H9 (cell line): ENCODE data around the gene ADAMTS17. TPM values are rescaled to one million over a fixed set of nuclear protein-coding genes. Genes with fewer than 3 reads are reported as not detected.

Source experiments
- DNase-seq: peaks from one replicate; pipeline ENCODE4 v3.0.0-alpha.2; 2017
- H2AFZ ChIP-seq: one replicate; pipeline ENCODE4 v1.6.1; 2013; ENCODE audit warnings: mild to moderate bottlenecking, low read length, control low read depth, moderate library complexity
- H2AK5ac ChIP-seq: 2 replicates; pipeline ENCODE4 v1.6.1; 2013; ENCODE audit warnings: low read length, control low read depth, mixed read lengths; ENCODE audit not compliant: insufficient read length
- H2BK120ac ChIP-seq: one replicate; pipeline ENCODE4 v1.6.1; 2013; ENCODE audit warnings: low read depth, mild to moderate bottlenecking, low read length, control low read depth, inconsistent platforms; ENCODE audit not compliant: poor library complexity, severe bottlenecking
- H2BK12ac ChIP-seq: 2 replicates; pipeline ENCODE4 v1.6.1; 2013; ENCODE audit warnings: low read length, control low read depth, mixed read lengths, low read depth; ENCODE audit not compliant: insufficient read length
- H2BK15ac ChIP-seq: 2 replicates; pipeline ENCODE4 v1.6.1; 2013; ENCODE audit warnings: low read depth, low read length, control low read depth
- H2BK20ac ChIP-seq: one replicate; pipeline ENCODE4 v1.6.1; 2013; ENCODE audit warnings: low read depth, mild to moderate bottlenecking, low read length, control low read depth, inconsistent platforms; ENCODE audit not compliant: poor library complexity, severe bottlenecking
- H2BK5ac ChIP-seq: 2 replicates; pipeline ENCODE4 v1.6.1; 2013; ENCODE audit warnings: low read length, control low read depth, mixed read lengths; ENCODE audit not compliant: insufficient read length
- H3K14ac ChIP-seq: 2 replicates; pipeline ENCODE4 v1.6.1; 2013; ENCODE audit warnings: low read length, control low read depth; ENCODE audit not compliant: insufficient read depth
- H3K18ac ChIP-seq: 2 replicates; pipeline ENCODE4 v1.6.1; 2013; ENCODE audit warnings: low read depth, mild to moderate bottlenecking, mixed read lengths, low read length, control low read depth; ENCODE audit not compliant: insufficient read length
- H3K23ac ChIP-seq: 2 replicates; pipeline ENCODE4 v1.6.1; 2013; ENCODE audit warnings: low read length, control low read depth, mixed read lengths, low read depth; ENCODE audit not compliant: insufficient read length
- H3K23me2 ChIP-seq: 2 replicates; pipeline ENCODE4 v1.6.1; 2013; ENCODE audit warnings: low read depth, mild to moderate bottlenecking, mixed read lengths, low read length, control low read depth; ENCODE audit not compliant: insufficient read length, poor library complexity, severe bottlenecking
- H3K27ac ChIP-seq: 2 replicates; pipeline ENCODE4 v1.5.1; 2013; ENCODE audit warnings: low read length, control low read depth, mixed read lengths, low read depth; ENCODE audit not compliant: insufficient read length
- H3K27me3 ChIP-seq: 2 replicates; pipeline ENCODE4 v1.6.1; 2013; ENCODE audit warnings: low read length, control low read depth, inconsistent platforms; ENCODE audit not compliant: insufficient read depth
- H3K4ac ChIP-seq: 2 replicates; pipeline ENCODE4 v1.6.1; 2013; ENCODE audit warnings: low read depth, mild to moderate bottlenecking, control low read depth, inconsistent platforms, low read length, moderate library complexity
- H3K4me1 ChIP-seq: 2 replicates; pipeline ENCODE4 v1.6.1; 2013; ENCODE audit warnings: low read length, control low read depth, inconsistent platforms; ENCODE audit not compliant: insufficient read depth
- H3K4me2 ChIP-seq: 2 replicates; pipeline ENCODE4 v1.6.1; 2013; ENCODE audit warnings: low read length, control low read depth, mixed read lengths; ENCODE audit not compliant: insufficient read length, insufficient read depth
- H3K56ac ChIP-seq: 2 replicates; pipeline ENCODE4 v1.6.1; 2013; ENCODE audit warnings: low read depth, mild to moderate bottlenecking, mixed read lengths, low read length, control low read depth; ENCODE audit not compliant: insufficient read length
- H3K79me1 ChIP-seq: 2 replicates; pipeline ENCODE4 v1.6.1; 2013; ENCODE audit warnings: low read depth, mild to moderate bottlenecking, moderate library complexity, low read length, control low read depth, inconsistent platforms; ENCODE audit not compliant: insufficient read depth, poor library complexity, severe bottlenecking
- H3K79me2 ChIP-seq: 2 replicates; pipeline ENCODE4 v1.6.1; 2013; ENCODE audit warnings: low read length, control low read depth, inconsistent platforms; ENCODE audit not compliant: insufficient read depth
- H3K9ac ChIP-seq: 2 replicates; pipeline ENCODE4 v1.6.1; 2013; ENCODE audit warnings: low read length, control low read depth, mixed read lengths; ENCODE audit not compliant: insufficient read length; ENCODE audit errors: extremely low read depth
- H3K9me3 ChIP-seq: one replicate; pipeline ENCODE4 v1.6.1; 2013; ENCODE audit warnings: low read depth, low read length, inconsistent platforms; ENCODE audit not compliant: control insufficient read depth
- H3T11ph ChIP-seq: one replicate; pipeline ENCODE4 v1.6.1; 2013; ENCODE audit warnings: mild to moderate bottlenecking, low read length, control low read depth, inconsistent platforms
- H4K20me1 ChIP-seq: one replicate; pipeline ENCODE4 v1.6.1; 2013; ENCODE audit not compliant: control insufficient read depth, insufficient read length, insufficient read depth
- H4K5ac ChIP-seq: 2 replicates; pipeline ENCODE4 v1.6.1; 2013; ENCODE audit warnings: low read depth, mild to moderate bottlenecking, mixed read lengths, low read length, control low read depth; ENCODE audit not compliant: insufficient read length
- H4K8ac ChIP-seq: replicated peaks from 2 replicates; pipeline ENCODE4 v1.6.1; 2013; ENCODE audit warnings: low read length, control low read depth, mixed read lengths, low read depth; ENCODE audit not compliant: insufficient read length
- H4K91ac ChIP-seq: 2 replicates; pipeline ENCODE4 v1.6.1; 2013; ENCODE audit warnings: low read depth, mild to moderate bottlenecking, moderate library complexity, mixed read lengths, low read length, control low read depth; ENCODE audit not compliant: insufficient read length
- H3K27ac Mint-ChIP-seq, 3 experiments: 2 replicates in 2 of 3; 3 replicates in 1 of 3; pipeline ENCODE4 v1.8.0; 2020 to 2021; ENCODE audit warnings: mixed read lengths in 3 of 3, mild to moderate bottlenecking in 1 of 3, moderate library complexity in 1 of 3
- H3K27me3 Mint-ChIP-seq: 2 replicates; pipeline ENCODE4 v1.8.0; 2021; ENCODE audit warnings: low read depth, mild to moderate bottlenecking, moderate library complexity, mixed read lengths
- H3K36me3 Mint-ChIP-seq, 3 experiments: 2 replicates in 2 of 3; 3 replicates in 1 of 3; pipeline ENCODE4 v1.8.0; 2020 to 2021; ENCODE audit warnings: low read depth in 3 of 3, mixed read lengths in 3 of 3; ENCODE audit not compliant: insufficient read depth in 1 of 3
- H3K4me1 Mint-ChIP-seq, 2 experiments: 2 replicates each; pipeline ENCODE4 v1.8.0; 2020; ENCODE audit warnings: mixed read lengths in 2 of 2
- H3K4me3 Mint-ChIP-seq, 2 experiments: 2 replicates in 1 of 2; 3 replicates in 1 of 2; pipeline ENCODE4 v1.8.0; 2020 to 2021; ENCODE audit warnings: mild to moderate bottlenecking in 2 of 2, mixed read lengths in 2 of 2, moderate library complexity in 1 of 2
- H3K9me3 Mint-ChIP-seq, 2 experiments: 2 replicates in 1 of 2; 3 replicates in 1 of 2; pipeline ENCODE4 v1.8.0; 2020; ENCODE audit warnings: mild to moderate bottlenecking in 2 of 2, mixed read lengths in 2 of 2, moderate library complexity in 1 of 2
- CTCF ChIP-seq: fragments of 200-600 bp; sonication (generic); conservative IDR thresholded peaks from 3 replicates; pipeline ENCODE4 v1.8.0; 2021; ENCODE audit warnings: antibody characterized with exemption, mild to moderate bottlenecking
- WGBS: extraction: QIAGEN DNeasy Blood & Tissue Kit; methylation state at CpG from one replicate; pipeline ENCODE4 v1.1.7; 2013; ENCODE audit warnings: missing lambda C conversion rate, low lambda C conversion rate, mixed read lengths; ENCODE audit not compliant: insufficient read length; ENCODE audit errors: extremely low coverage; 5-methylcytosine and 5-hydroxymethylcytosine counted together
- total RNA-seq: library from RNA; stranded (reverse); gene quantifications from 2 replicates; pipeline ENCODE4 v1.2.1, GENCODE V29; 2021

Gene ADAMTS17
- total RNA-seq, 1 experiment from 2014 or later = 2.9 TPM

GRCh38 chr15:100096248-100096600 lies 245.6 kb downstream of the ADAMTS17 start:
- Mint-ChIP-seq H3K9me3 (peaks cover 0 to 1% of the 10 kb centered on the region in 2 experiments; a peak in 1 of 5 replicates), H3K27me3 (peaks cover 11% of the 10 kb centered on the region), H3K36me3 (no peaks in the 10 kb centered on the region; a peak in 1 of 7 replicates), H3K27ac (no peak overlapping the region), H3K4me1 (peaks cover 11% of the 10 kb centered on the region in 2 experiments), H3K4me3 (no peak overlapping the region)
- Histone ChIP-seq H3K56ac (no peak overlapping the region), H2AK5ac (no peak overlapping the region), H3K79me2 (no peaks in the 10 kb centered on the region), H2BK12ac (no peak overlapping the region), H3K23me2 (no peaks in the 10 kb centered on the region), H4K91ac (no peak overlapping the region), H2BK20ac (no peak overlapping the region), H3K18ac (no peak overlapping the region), H3K4ac (no peak overlapping the region), H2BK5ac (no peak overlapping the region), H4K20me1 (no peaks in the 10 kb centered on the region), H3K9me3 (no peaks in the 10 kb centered on the region), H3K14ac (no peak overlapping the region), H4K8ac (no peak overlapping the region), H2BK120ac (no peak overlapping the region), H3K4me1 (peaks cover 7% of the 10 kb centered on the region; the same call in 1 of the 2 replicates), H4K5ac (no peak overlapping the region), H3K27ac (no peak overlapping the region), H3K23ac (no peak overlapping the region), H2BK15ac (no peak overlapping the region), H3K9ac (no peak overlapping the region), H3K27me3 (no peaks in the 10 kb centered on the region), H3T11ph (no peak overlapping the region), H2AFZ (no peak overlapping the region), H3K79me1 (no peaks in the 10 kb centered on the region), H3K4me2 (no peak overlapping the region)
- DNase-seq = no peak
- TF ChIP-seq CTCF = no peak
- WGBS = no CpG with 5 or more reads among the region's 9 CpGs
